Natural killer cell (primary cell): ENCODE data around the gene EMP1. TPM values are rescaled to one million over a fixed set of nuclear protein-coding genes. Genes with fewer than 3 reads are reported as not detected.

ENCODE experiments used
- ATAC-seq, 3 donors: fragments of 150-1000 bp in 2 of 3; fragments of 200-7000 bp in 1 of 3; cut with Tn5 transposase; 1 replicate in 1 of 3; 2 replicates in 2 of 3; pipeline ENCODE4 v1.10.0; 2021; ENCODE audit warnings: mild to moderate bottlenecking in 2 of 3, moderate library complexity in 2 of 3
- DNase-seq, 2 donors: peaks; one replicate each; pipeline versions ENCODE4 v3.0.0 to v3.0.0-alpha.2; 2013 to 2021; ENCODE audit warnings: mixed read lengths in 1 of 2
- H3K27ac ChIP-seq: one replicate; pipeline ENCODE4 v1.5.1; 2013; ENCODE audit warnings: mild to moderate bottlenecking, low read length
- H3K27me3 ChIP-seq: one replicate; pipeline ENCODE4 v1.6.1; 2013; ENCODE audit warnings: low read length; ENCODE audit not compliant: control insufficient read depth, insufficient read depth
- H3K36me3 ChIP-seq: one replicate; pipeline ENCODE4 v1.6.1; 2013; ENCODE audit warnings: low read length; ENCODE audit not compliant: control insufficient read depth, insufficient read depth
- H3K4me1 ChIP-seq: one replicate; pipeline ENCODE4 v1.6.1; 2013; ENCODE audit warnings: low read length; ENCODE audit not compliant: control insufficient read depth, insufficient read depth
- H3K4me3 ChIP-seq: one replicate; pipeline ENCODE4 v1.5.1; 2013; ENCODE audit warnings: low read length
- H3K9me3 ChIP-seq: one replicate; pipeline ENCODE4 v1.6.1; 2013; ENCODE audit warnings: low read length; ENCODE audit not compliant: control insufficient read depth, insufficient read depth
- H3K27ac Mint-ChIP-seq, 2 donors: one replicate each; pipeline ENCODE4 v1.8.0; 2022; ENCODE audit warnings: mild to moderate bottlenecking in 2 of 2, mixed read lengths in 2 of 2, moderate library complexity in 1 of 2
- H3K27me3 Mint-ChIP-seq, 2 donors: one replicate each; pipeline ENCODE4 v1.8.0; 2022; ENCODE audit warnings: low read depth in 2 of 2, mixed read lengths in 2 of 2
- H3K36me3 Mint-ChIP-seq: one replicate; pipeline ENCODE4 v1.8.0; 2022; ENCODE audit warnings: mixed read lengths
- H3K4me1 Mint-ChIP-seq, 2 donors: one replicate each; pipeline ENCODE4 v1.8.0; 2022; ENCODE audit warnings: mixed read lengths in 2 of 2
- H3K4me3 Mint-ChIP-seq: one replicate; pipeline ENCODE4 v1.8.0; 2022; ENCODE audit warnings: mild to moderate bottlenecking, moderate library complexity, mixed read lengths
- H3K9me3 Mint-ChIP-seq, 2 donors: one replicate each; pipeline ENCODE4 v1.8.0; 2022; ENCODE audit warnings: mixed read lengths in 2 of 2
- WGBS: methylation state at CpG from one replicate; pipeline ENCODE4 v1.1.7; 2013; ENCODE audit warnings: missing lambda C conversion rate; ENCODE audit not compliant: insufficient coverage; 5-methylcytosine and 5-hydroxymethylcytosine counted together
- intact Hi-C: fragments of 100-400 bp; cut with micrococcal nuclease; formaldehyde crosslinking; loops from one replicate; pipeline ENCODE4 v1.14.2; 2022
- total RNA-seq, 4 donors: library from RNA; stranded (reverse); fragments of 120-200 nt in 1 of 4; gene quantifications; one replicate each; pipeline versions ENCODE4 v1.2.3 to v1.2.4, GENCODE V29; 2013 to 2022
- TF ChIP-seq, protein P1 (sequence below): fragments of 200-600 bp; IDR thresholded peaks from one replicate; pipeline ENCODE4 v1.8.0; 2022; ENCODE audit warnings: antibody characterized with exemption

Gene EMP1
- total RNA-seq, 3 donors from 2014 or later (not counting 1 experiment from before 2014, with no cell fraction given) = 3.8 to 4.3 (median 4.2) TPM

DNA sequence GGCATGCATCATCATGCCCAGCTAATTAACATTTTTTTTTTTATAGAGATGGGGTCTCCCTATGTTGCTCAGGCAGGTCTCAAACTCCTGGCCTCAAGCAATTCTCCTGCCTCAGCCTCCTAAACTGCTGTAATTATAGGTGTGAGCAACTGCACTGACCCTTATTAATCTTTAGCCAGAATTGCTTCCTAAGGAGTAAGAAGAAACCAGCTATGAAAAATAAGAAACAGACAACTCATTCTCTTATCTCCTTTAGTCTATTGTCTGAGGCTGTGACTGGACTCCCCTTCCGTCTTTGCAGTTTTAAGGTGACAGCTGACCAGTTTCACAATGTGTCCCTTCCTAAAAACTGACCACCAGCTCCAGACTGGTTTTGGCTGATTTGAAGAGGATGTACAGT, 52.4 kb downstream of the EMP1 start:
- Mint-ChIP-seq H3K4me1 (no peaks in the 10 kb centered on the region), H3K36me3 (no peaks in the 10 kb centered on the region), H3K9me3 (no peaks in the 10 kb centered on the region), H3K4me3 (no peak overlapping the region), H3K27me3 (peaks cover 9 to 23% of the 10 kb centered on the region in 2 donors), H3K27ac (no peak overlapping the region)
- TF ChIP-seq, protein P1, sequence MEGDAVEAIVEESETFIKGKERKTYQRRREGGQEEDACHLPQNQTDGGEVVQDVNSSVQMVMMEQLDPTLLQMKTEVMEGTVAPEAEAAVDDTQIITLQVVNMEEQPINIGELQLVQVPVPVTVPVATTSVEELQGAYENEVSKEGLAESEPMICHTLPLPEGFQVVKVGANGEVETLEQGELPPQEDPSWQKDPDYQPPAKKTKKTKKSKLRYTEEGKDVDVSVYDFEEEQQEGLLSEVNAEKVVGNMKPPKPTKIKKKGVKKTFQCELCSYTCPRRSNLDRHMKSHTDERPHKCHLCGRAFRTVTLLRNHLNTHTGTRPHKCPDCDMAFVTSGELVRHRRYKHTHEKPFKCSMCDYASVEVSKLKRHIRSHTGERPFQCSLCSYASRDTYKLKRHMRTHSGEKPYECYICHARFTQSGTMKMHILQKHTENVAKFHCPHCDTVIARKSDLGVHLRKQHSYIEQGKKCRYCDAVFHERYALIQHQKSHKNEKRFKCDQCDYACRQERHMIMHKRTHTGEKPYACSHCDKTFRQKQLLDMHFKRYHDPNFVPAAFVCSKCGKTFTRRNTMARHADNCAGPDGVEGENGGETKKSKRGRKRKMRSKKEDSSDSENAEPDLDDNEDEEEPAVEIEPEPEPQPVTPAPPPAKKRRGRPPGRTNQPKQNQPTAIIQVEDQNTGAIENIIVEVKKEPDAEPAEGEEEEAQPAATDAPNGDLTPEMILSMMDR = no peak
- H3K9me3 ChIP-seq = no peaks in the 10 kb centered on the region
- H3K27ac ChIP-seq = no peak overlapping the region
- no peaks in the 10 kb centered on the region for H3K27me3 ChIP-seq
- no peaks in the 10 kb centered on the region for H3K4me1 ChIP-seq
- intact Hi-C loops = no loop called here
- DNase-seq (no peak), ATAC-seq (no peak)
- no peak overlapping the region for H3K4me3 ChIP-seq
- 100% methylated on average over 1 of the region's 1 CpG for WGBS
- no peaks in the 10 kb centered on the region for H3K36me3 ChIP-seq

DNA sequence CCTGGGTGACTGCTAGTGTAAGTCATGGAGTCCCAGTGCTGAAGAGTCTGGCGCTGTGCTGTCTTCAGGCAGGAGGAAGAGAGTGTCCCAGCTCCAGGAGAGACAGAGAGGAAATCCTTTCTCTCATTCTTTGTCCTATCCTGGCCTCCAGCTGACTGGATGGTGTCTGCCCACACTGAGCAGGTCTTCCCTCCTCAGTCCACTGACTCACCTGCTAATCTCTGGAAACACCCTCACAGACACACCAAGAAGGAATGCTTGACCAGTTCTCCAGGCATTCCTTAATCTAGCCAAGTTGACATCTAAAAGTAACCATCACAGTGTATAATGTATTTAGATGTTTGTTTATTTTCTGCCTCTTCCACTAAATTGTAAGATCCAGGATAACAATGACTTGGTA, 53.9 kb downstream of the EMP1 start:
- no peaks in the 10 kb centered on the region for H3K4me1 ChIP-seq
- DNase-seq (no peak), ATAC-seq (no peak)
- Mint-ChIP-seq H3K27me3 (peaks cover 6 to 23% of the 10 kb centered on the region in 2 donors), H3K9me3 (no peaks in the 10 kb centered on the region), H3K36me3 (no peaks in the 10 kb centered on the region), H3K4me3 (no peak overlapping the region), H3K4me1 (no peaks in the 10 kb centered on the region), H3K27ac (no peak overlapping the region)
- H3K27me3 ChIP-seq = no peaks in the 10 kb centered on the region
- intact Hi-C loops = no loop called here
- no peak overlapping the region for H3K4me3 ChIP-seq
- H3K36me3 ChIP-seq = no peaks in the 10 kb centered on the region
- no peak overlapping the region for H3K27ac ChIP-seq
- 94% methylated on average over 1 of the region's 1 CpG for WGBS
- H3K9me3 ChIP-seq = no peaks in the 10 kb centered on the region
- TF ChIP-seq, protein P1 = no peak

DNA sequence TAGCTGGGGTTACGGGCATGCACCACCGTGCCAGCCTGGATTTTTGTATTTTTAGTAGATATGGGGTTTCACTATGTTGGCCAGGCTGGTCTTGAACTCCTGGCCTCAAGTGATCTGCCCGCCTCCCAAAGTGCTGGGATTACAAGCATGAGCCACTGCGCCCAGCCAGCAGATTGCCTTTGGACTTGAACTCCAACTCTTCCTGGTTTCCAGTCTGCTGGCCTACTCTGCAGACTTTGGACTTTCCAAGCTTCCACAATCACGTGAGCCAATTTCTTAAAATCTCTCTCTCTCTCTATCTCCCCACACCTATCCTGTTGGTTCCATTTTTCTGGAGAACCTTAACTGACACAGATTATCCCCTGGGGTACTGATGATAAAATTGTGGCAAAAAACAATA, 55.0 kb downstream of the EMP1 start:
- peaks cover 8 to 23% of the 10 kb centered on the region in 2 donors for H3K27me3 Mint-ChIP-seq
- intact Hi-C loops = no loop called here
- WGBS = 90% methylated on average over 5 of the region's 5 CpGs

DNA sequence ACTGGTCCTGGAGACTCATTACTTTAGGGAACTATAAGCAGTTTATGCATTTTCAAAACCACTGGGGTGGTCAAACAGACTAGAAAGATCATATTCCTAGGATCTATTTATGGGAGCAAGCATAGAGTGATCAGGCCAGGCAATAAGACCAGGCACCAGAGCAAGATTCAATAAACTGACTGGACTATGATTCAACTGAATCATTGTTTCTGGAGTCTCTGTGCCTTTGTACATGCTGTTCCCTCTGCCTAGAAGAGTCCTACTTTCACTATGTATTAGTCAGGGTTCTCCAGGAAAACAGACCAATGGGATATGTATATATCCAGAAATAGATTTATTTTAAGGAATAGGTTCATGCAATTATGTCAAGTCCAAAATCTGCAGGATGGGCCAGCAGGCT, 55.5 kb downstream of the EMP1 start:
- no peaks in the 10 kb centered on the region for H3K27me3 ChIP-seq
- Mint-ChIP-seq H3K4me1 (peaks cover 0 to 5% of the 10 kb centered on the region in 2 donors), H3K4me3 (no peak overlapping the region), H3K27ac (no peak overlapping the region), H3K9me3 (no peaks in the 10 kb centered on the region), H3K27me3 (peaks cover 8 to 23% of the 10 kb centered on the region in 2 donors), H3K36me3 (no peaks in the 10 kb centered on the region)
- H3K4me1 ChIP-seq = peaks cover 5% of the 10 kb centered on the region
- no peak overlapping the region for H3K4me3 ChIP-seq
- ATAC-seq = no peak
- DNase-seq = no peak
- TF ChIP-seq, protein P1 = no peak
- no peaks in the 10 kb centered on the region for H3K36me3 ChIP-seq
- H3K27ac ChIP-seq = no peak overlapping the region
- H3K9me3 ChIP-seq = no peaks in the 10 kb centered on the region
- intact Hi-C loops = no loop called here

More for the DNA sequence above, 55.0 kb downstream of the EMP1 start:
- Histone ChIP-seq H3K9me3 (no peaks in the 10 kb centered on the region), H3K27ac (no peak overlapping the region), H3K4me1 (peaks cover 5% of the 10 kb centered on the region), H3K36me3 (no peaks in the 10 kb centered on the region), H3K27me3 (no peaks in the 10 kb centered on the region), H3K4me3 (no peak overlapping the region)
- TF ChIP-seq, protein P1 = no peak
- DNase-seq (no peak), ATAC-seq (no peak)
- Mint-ChIP-seq H3K4me1 (peaks cover 0 to 5% of the 10 kb centered on the region in 2 donors), H3K36me3 (no peaks in the 10 kb centered on the region), H3K4me3 (no peak overlapping the region), H3K27ac (no peak overlapping the region), H3K9me3 (no peaks in the 10 kb centered on the region)
